Activated T-cell treated with anti-CD3 and anti-CD28 coated beads, Interleukin-2, amount 50 U/mL, for 72 hours (primary cell): ENCODE data around the gene AP2B1. TPM values are rescaled to one million over a fixed set of nuclear protein-coding genes. Genes with fewer than 3 reads are reported as not detected.
"Not testable (repeated sequence)": the region's sequence is repeated elsewhere in the genome, so short reads cannot be mapped to it uniquely, and the experiment has no call there.

ENCODE experiments used
- ATAC-seq, 2 donors: fragments of 150-1000 bp; cut with Tn5 transposase; replicated peaks in 1 of 2; 2 replicates each; pipeline ENCODE4 v1.10.0; 2021; ENCODE audit warnings: moderate library complexity in 2 of 2, mild to moderate bottlenecking in 1 of 2
- DNase-seq, 2 donors: peaks; one replicate each; pipeline ENCODE4 v3.0.0; 2021 to 2022; ENCODE audit warnings: mixed read lengths in 1 of 2
- H3K27ac Mint-ChIP-seq: one replicate; pipeline ENCODE4 v1.8.0; 2022; ENCODE audit warnings: mild to moderate bottlenecking, moderate library complexity, mixed read lengths
- H3K27me3 Mint-ChIP-seq: one replicate; pipeline ENCODE4 v1.8.0; 2022; ENCODE audit warnings: low read depth, mixed read lengths
- H3K36me3 Mint-ChIP-seq, 2 donors: one replicate each; pipeline ENCODE4 v1.8.0; 2022; ENCODE audit warnings: mixed read lengths in 2 of 2, mild to moderate bottlenecking in 1 of 2; ENCODE audit not compliant: insufficient read depth in 2 of 2
- H3K4me1 Mint-ChIP-seq: one replicate; pipeline ENCODE4 v1.8.0; 2022; ENCODE audit warnings: low read depth, mixed read lengths
- H3K4me3 Mint-ChIP-seq, 2 donors: one replicate each; pipeline ENCODE4 v1.8.0; 2022; ENCODE audit warnings: mild to moderate bottlenecking in 2 of 2, mixed read lengths in 2 of 2, moderate library complexity in 2 of 2
- H3K9me3 Mint-ChIP-seq, 2 donors: one replicate each; pipeline ENCODE4 v1.8.0; 2022; ENCODE audit warnings: mixed read lengths in 2 of 2
- total RNA-seq, 2 donors: library from RNA; stranded (reverse); gene quantifications; one replicate each; pipeline ENCODE4 v1.2.3, GENCODE V29; 2022

The AP2B1 gene
- total RNA-seq, 2 donors from 2014 or later = 167 to 179 TPM

GRCh38 chr17:35745246-35745645 is 158.1 kb downstream of the AP2B1 start:
- no peaks in the 10 kb centered on the region for H3K36me3 Mint-ChIP-seq
- peaks cover 46% of the 10 kb centered on the region for H3K27me3 Mint-ChIP-seq

GRCh38 chr17:35745749-35746320 is 158.7 kb downstream of the AP2B1 start:
- peaks cover 46% of the 10 kb centered on the region for H3K27me3 Mint-ChIP-seq
- H3K27ac Mint-ChIP-seq = no peak overlapping the region
- DNase-seq (no peak), ATAC-seq (no peak)
- H3K9me3 Mint-ChIP-seq = no peaks in the 10 kb centered on the region
- no peak overlapping the region for H3K4me3 Mint-ChIP-seq
- H3K4me1 Mint-ChIP-seq = peaks cover 26% of the 10 kb centered on the region
- no peaks in the 10 kb centered on the region for H3K36me3 Mint-ChIP-seq

More at GRCh38 chr17:35745246-35745645, 158.1 kb downstream of the AP2B1 start:
- no peak overlapping the region for H3K4me3 Mint-ChIP-seq
- H3K4me1 Mint-ChIP-seq = peaks cover 20% of the 10 kb centered on the region
- no peak for DNase-seq
- no peak for ATAC-seq
- H3K9me3 Mint-ChIP-seq = no peaks in the 10 kb centered on the region
- no peak overlapping the region for H3K27ac Mint-ChIP-seq

- H3K9me3 Mint-ChIP-seq = no peaks in the 10 kb centered on the region
- DNase-seq = peak; percentile 79 to 82
- peaks cover 26% of the 10 kb centered on the region for H3K4me1 Mint-ChIP-seq
- H3K27ac Mint-ChIP-seq = no peak overlapping the region
- H3K4me3 Mint-ChIP-seq = no peak overlapping the region
- H3K36me3 Mint-ChIP-seq = no peaks in the 10 kb centered on the region
- ATAC-seq = peak; percentile 84 to 89
- peaks cover 39% of the 10 kb centered on the region for H3K27me3 Mint-ChIP-seq
These were observed 160.5 kb downstream of the AP2B1 start for GRCh38 chr17:35747540-35748017.

- ATAC-seq (peak in 1 of 2 donors; percentile 9), DNase-seq (no peak)
- Mint-ChIP-seq H3K27me3 (peaks cover 37% of the 10 kb centered on the region), H3K4me1 (peaks cover 26% of the 10 kb centered on the region), H3K36me3 (no peaks in the 10 kb centered on the region), H3K9me3 (no peaks in the 10 kb centered on the region), H3K27ac (no peak overlapping the region), H3K4me3 (no peak overlapping the region)
These were observed 161.3 kb downstream of the AP2B1 start for GRCh38 chr17:35748341-35748841.

GRCh38 chr17:35748979-35749378 is 161.9 kb downstream of the AP2B1 start:
- no peak overlapping the region for H3K4me3 Mint-ChIP-seq
- no peak for ATAC-seq
- H3K9me3 Mint-ChIP-seq = no peaks in the 10 kb centered on the region
- no peak overlapping the region for H3K27ac Mint-ChIP-seq
- H3K36me3 Mint-ChIP-seq = no peaks in the 10 kb centered on the region
- peaks cover 26% of the 10 kb centered on the region for H3K4me1 Mint-ChIP-seq
- DNase-seq = no peak
- H3K27me3 Mint-ChIP-seq = peaks cover 31% of the 10 kb centered on the region

- Mint-ChIP-seq H3K4me3 (peak overlapping the region; percentile 47 to 68), H3K9me3 (no peaks in the 10 kb centered on the region), H3K27me3 (peaks cover 31% of the 10 kb centered on the region), H3K27ac (no peak overlapping the region), H3K4me1 (peaks cover 26% of the 10 kb centered on the region), H3K36me3 (no peaks in the 10 kb centered on the region)
- no peak for DNase-seq
- peak in 1 of 2 donors; percentile 6 for ATAC-seq
These were observed 162.7 kb downstream of the AP2B1 start for GRCh38 chr17:35749560-35750412.

- DNase-seq = no peak
These were observed 163.6 kb downstream of the AP2B1 start for GRCh38 chr17:35750526-35751395.

GRCh38 chr17:35751541-35751940 is 164.4 kb downstream of the AP2B1 start:
- not testable (repeated sequence) for H3K36me3 Mint-ChIP-seq, ATAC-seq, H3K9me3 Mint-ChIP-seq, H3K27ac Mint-ChIP-seq, H3K4me3 Mint-ChIP-seq, DNase-seq
- Mint-ChIP-seq H3K27me3 (peaks cover 31% of the 10 kb centered on the region), H3K4me1 (peaks cover 26% of the 10 kb centered on the region)

More at GRCh38 chr17:35750526-35751395, 163.6 kb downstream of the AP2B1 start:
- Mint-ChIP-seq H3K4me3 (peak overlapping the region; percentile 42 to 68), H3K4me1 (peaks cover 26% of the 10 kb centered on the region), H3K36me3 (no peaks in the 10 kb centered on the region), H3K27me3 (peaks cover 31% of the 10 kb centered on the region), H3K9me3 (no peaks in the 10 kb centered on the region), H3K27ac (no peak overlapping the region)
- no peak for ATAC-seq

- Mint-ChIP-seq H3K27ac (no peak overlapping the region), H3K4me3 (no peak overlapping the region), H3K4me1 (peaks cover 26% of the 10 kb centered on the region), H3K27me3 (peaks cover 31% of the 10 kb centered on the region), H3K36me3 (no peaks in the 10 kb centered on the region), H3K9me3 (no peaks in the 10 kb centered on the region)
- DNase-seq = no peak
- ATAC-seq = no peak
These were observed 165.3 kb downstream of the AP2B1 start for GRCh38 chr17:35752471-35752870.

GRCh38 chr17:35752945-35753764 is 166.0 kb downstream of the AP2B1 start, which contains the start of gene GAS2L2:
Gene GAS2L2 (minus strand): TSS chr17:35753239. CDS start chr17:35752850, 389 bp downstream.
- Mint-ChIP-seq H3K27me3 (peaks cover 31% of the 10 kb centered on the region), H3K9me3 (no peaks in the 10 kb centered on the region), H3K27ac (no peak within 1 kb of the TSS), H3K4me3 (no peak within 1 kb of the TSS), H3K36me3 (no peaks in the 10 kb centered on the region), H3K4me1 (peaks cover 25% of the 10 kb centered on the region)
- DNase-seq = no peak
- ATAC-seq = no peak

- Mint-ChIP-seq H3K4me3 (no peak overlapping the region), H3K9me3 (no peaks in the 10 kb centered on the region), H3K27ac (no peak overlapping the region), H3K36me3 (no peaks in the 10 kb centered on the region), H3K4me1 (no peaks in the 10 kb centered on the region), H3K27me3 (no peaks in the 10 kb centered on the region)
- ATAC-seq (no peak), DNase-seq (no peak)
These were observed 170.1 kb downstream of the AP2B1 start for GRCh38 chr17:35757243-35757642.

- Mint-ChIP-seq H3K36me3 (peaks cover 0 to 1% of the 10 kb centered on the region in 2 donors), H3K27me3 (no peaks in the 10 kb centered on the region), H3K9me3 (no peaks in the 10 kb centered on the region), H3K27ac (no peak within 1 kb of the TSS), H3K4me3 (no peak within 1 kb of the TSS), H3K4me1 (peaks cover 8% of the 10 kb centered on the region)
- DNase-seq (no peak), ATAC-seq (no peak)
These were observed 173.5 kb downstream of the AP2B1 start, which contains the start of gene C17orf50 for GRCh38 chr17:35760587-35760986. Gene C17orf50 (plus strand): TSS chr17:35760887. CDS start chr17:35760942, 55 bp downstream.
